ENCODE data around the gene CLDN1.

The CLDN1 gene

DNA sequence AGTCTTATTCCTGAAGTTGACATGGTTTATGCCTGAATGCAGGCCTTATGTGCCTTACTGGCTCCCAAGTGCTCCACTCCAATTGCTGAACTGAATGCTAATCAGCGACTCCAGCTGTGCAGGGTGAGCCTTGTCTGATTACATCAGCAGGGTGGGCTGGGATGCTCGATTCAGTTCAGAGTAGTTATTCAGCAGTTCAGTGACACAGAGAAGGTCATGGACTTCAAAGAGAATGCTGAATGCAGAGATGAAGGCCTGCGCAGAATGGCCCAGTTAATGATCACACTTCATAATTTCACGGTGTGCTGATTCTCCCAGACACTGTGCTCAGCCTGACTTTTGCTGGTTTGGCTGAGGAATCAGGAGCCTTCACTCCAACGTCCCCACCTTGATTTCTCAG lies 63.6 kb downstream of the CLDN1 start:
- H3K27me3 Mint-ChIP-seq, result peaks cover 12% of the 10 kb centered on the region

More for the DNA sequence above, 63.6 kb downstream of the CLDN1 start:
- Mint-ChIP-seq H3K9me3 (no peaks in the 10 kb centered on the region), H3K27ac (no peak overlapping the region), H3K4me3 (no peak overlapping the region), H3K36me3 (ENCODE audit: low read depth) (no peaks in the 10 kb centered on the region), H3K4me1 (ENCODE audit: low read depth) (no peaks in the 10 kb centered on the region)

Data from stimulated activated naive CD8-positive, alpha-beta T cell treated with anti-CD3 and anti-CD28 coated beads, Interleukin-15, Interleukin-2, amounts not matched to agents 100 ng/mL and 50 ng/mL, for 24 hours (primary cell).